Keratinocyte (primary cell): ENCODE results near the gene PTRHD1. TPM values are rescaled to one million over a fixed set of nuclear protein-coding genes. Genes with fewer than 3 reads are reported as not detected.

Source experiments
- DNase-seq: peaks from one replicate; pipeline ENCODE4 v3.0.0-alpha.2; 2011; ENCODE audit warnings: low read depth, missing footprints, low spot score
- FAIRE-seq: peaks from 2 replicates; lab custom pipeline; 2011; peaks lifted over from hg19 to GRCh38; lab: Jason Lieb, UNC
- H2AFZ ChIP-seq: 2 replicates; pipeline ENCODE4 v1.6.0; 2012; ENCODE audit warnings: low read length, control low read depth, inconsistent platforms; ENCODE audit not compliant: control insufficient read depth
- H3K27ac ChIP-seq: 2 replicates; pipeline ENCODE4 v1.5.1; 2011; ENCODE audit warnings: low read length; ENCODE audit not compliant: control insufficient read depth, insufficient read depth
- H3K27me3 ChIP-seq: 3 replicates; pipeline ENCODE4 v1.6.0; 2011; ENCODE audit warnings: low read length; ENCODE audit not compliant: control insufficient read depth, insufficient read depth; ENCODE audit errors: extremely low read depth
- H3K36me3 ChIP-seq, 2 experiments: 2 replicates in 1 of 2; 3 replicates in 1 of 2; pipeline ENCODE4 v1.5.1; 2011; ENCODE audit warnings: low read length in 2 of 2, mild to moderate bottlenecking in 1 of 2; ENCODE audit not compliant: control insufficient read depth in 2 of 2, insufficient read depth in 2 of 2; ENCODE audit errors: extremely low read depth in 1 of 2
- H3K4me1 ChIP-seq: 3 replicates; pipeline ENCODE4 v1.5.1; 2011; ENCODE audit warnings: low read length; ENCODE audit not compliant: control insufficient read depth, insufficient read depth; ENCODE audit errors: extremely low read depth
- H3K4me2 ChIP-seq: 3 replicates; pipeline ENCODE4 v1.6.0; 2011; ENCODE audit warnings: low read depth, low read length; ENCODE audit not compliant: control insufficient read depth, insufficient read depth; ENCODE audit errors: extremely low read depth
- H3K4me3 ChIP-seq, 3 experiments: fragments of 200-600 bp in 1 of 3; sonication (generic) in 1 of 3; 2 replicates in 2 of 3; 3 replicates in 1 of 3; pipeline ENCODE4 v1.5.1; 2011 to 2016; ENCODE audit warnings: low read length in 3 of 3, mild to moderate bottlenecking in 3 of 3, control low read depth in 2 of 3, inconsistent platforms in 1 of 3, low read depth in 1 of 3, mixed read lengths in 1 of 3, mixed run types in 1 of 3, moderate library complexity in 1 of 3; ENCODE audit not compliant: control insufficient read depth in 2 of 3, insufficient read depth in 2 of 3; ENCODE audit errors: extremely low read depth in 1 of 3
- H3K79me2 ChIP-seq: 2 replicates; pipeline ENCODE4 v1.6.0; 2012; ENCODE audit warnings: low read length; ENCODE audit not compliant: control insufficient read depth, insufficient read depth
- H3K9ac ChIP-seq: 3 replicates; pipeline ENCODE4 v1.6.0; 2011; ENCODE audit warnings: low read length; ENCODE audit not compliant: control insufficient read depth, insufficient read depth; ENCODE audit errors: extremely low read depth
- H3K9me1 ChIP-seq: 3 replicates; pipeline ENCODE4 v1.6.0; 2011; ENCODE audit warnings: low read length; ENCODE audit not compliant: control insufficient read depth, insufficient read depth; ENCODE audit errors: extremely low read depth
- H3K9me3 ChIP-seq: 2 replicates; pipeline ENCODE4 v1.5.1; 2012; ENCODE audit warnings: low read depth, low read length; ENCODE audit not compliant: control insufficient read depth
- H4K20me1 ChIP-seq: 3 replicates; pipeline ENCODE4 v1.6.0; 2011; ENCODE audit warnings: low read length; ENCODE audit not compliant: control insufficient read depth, insufficient read depth; ENCODE audit errors: extremely low read depth
- CTCF ChIP-seq, 3 experiments: IDR thresholded peaks in 1 of 3; conservative IDR thresholded peaks in 1 of 3; optimal IDR thresholded peaks in 1 of 3; 2 replicates in 2 of 3; 3 replicates in 1 of 3; pipeline versions ENCODE3 to v1.5.1; 2011; ENCODE audit warnings: low read length in 3 of 3, mild to moderate bottlenecking in 3 of 3, moderate library complexity in 2 of 3, control low read depth in 1 of 3, inconsistent platforms in 1 of 3; ENCODE audit not compliant: insufficient read depth in 2 of 3; ENCODE audit errors: extremely low read depth in 1 of 3
- EZH2 ChIP-seq: IDR thresholded peaks from one replicate; pipeline ENCODE4 v1.6.1; 2012; ENCODE audit warnings: inconsistent platforms, mild to moderate bottlenecking, low read length, moderate library complexity
- dilution Hi-C: fragments of 300-500 bp; cut with MboI; formaldehyde crosslinking; loops from one replicate; pipeline ENCODE4 v1.7.0; 2020; ENCODE audit warnings: low sequenced_read_pairs; ENCODE audit not compliant: extremely low pct_ligation_motif_present
- polyA plus RNA-seq, 5 experiments: library from polyadenylated mRNA; depleted of rRNA in 3 of 5; stranded (reverse) in 3 of 5; stranded (forward) in 1 of 5; unstranded in 1 of 5; fragments of >200 nt; gene quantifications; 1 replicate in 1 of 5; 2 replicates in 3 of 5; 3 replicates in 1 of 5; pipeline versions ENCODE4 v1.2.1 to v1.2.3, GENCODE V29; 2011 to 2012; ENCODE audit warnings: missing spikeins in 2 of 5, low read depth in 1 of 5, low replicate concordance in 1 of 5

Gene PTRHD1
- polyA plus RNA-seq, 1 donor (not counting 4 experiments of a cell fraction or from before 2014, with no cell fraction given) = 36.9 TPM

- TF ChIP-seq EZH2 (no peak), CTCF (optimal IDR thresholded peaks at IDR 0.05 in 1 of 3, IDR thresholded peaks at IDR 0.05 in 1 of 3, conservative IDR thresholded peaks at IDR 0.05 in 1 of 3; ENCODE audit: extremely low read depth in 1 of 3, insufficient read depth in 2 of 3, low read length in 3 of 3) (no peak)
- no peak overlapping the region for H2AFZ ChIP-seq
- DNase-seq (no peak), FAIRE-seq (no peak)
- H3K4me2 ChIP-seq = no peak overlapping the region
- H3K9me3 ChIP-seq = no peaks in the 10 kb centered on the region
- no peaks in the 10 kb centered on the region for H3K9me1 ChIP-seq
- no peaks in the 10 kb centered on the region for H3K4me1 ChIP-seq
- no peaks in the 10 kb centered on the region for H3K79me2 ChIP-seq
- dilution Hi-C loops = no loop called here
- no peaks in the 10 kb centered on the region for H3K27me3 ChIP-seq
- H4K20me1 ChIP-seq = no peaks in the 10 kb centered on the region
- H3K4me3 ChIP-seq = no peak overlapping the region
- no peaks in the 10 kb centered on the region for H3K36me3 ChIP-seq
- no peak overlapping the region for H3K27ac ChIP-seq
- no peak overlapping the region for H3K9ac ChIP-seq
These were observed 36.4 kb downstream of the PTRHD1 start for GRCh38 chr2:24756789-24757188.

GRCh38 chr2:24754985-24755705 is 38.0 kb downstream of the PTRHD1 start:
- H3K4me1 ChIP-seq = no peaks in the 10 kb centered on the region
- no peaks in the 10 kb centered on the region for H3K9me1 ChIP-seq
- no peak overlapping the region for H3K4me2 ChIP-seq
- no peak overlapping the region for H3K4me3 ChIP-seq
- dilution Hi-C loops = no loop called here
- TF ChIP-seq EZH2 (no peak), CTCF (optimal IDR thresholded peaks at IDR 0.05 in 1 of 3, IDR thresholded peaks at IDR 0.05 in 1 of 3, conservative IDR thresholded peaks at IDR 0.05 in 1 of 3; ENCODE audit: extremely low read depth in 1 of 3, insufficient read depth in 2 of 3, low read length in 3 of 3) (no peak)
- H3K27ac ChIP-seq = no peak overlapping the region
- H3K9ac ChIP-seq = no peak overlapping the region
- DNase-seq = no peak
- FAIRE-seq = no peak
- no peaks in the 10 kb centered on the region for H4K20me1 ChIP-seq
- no peaks in the 10 kb centered on the region for H3K9me3 ChIP-seq
- H3K79me2 ChIP-seq = no peaks in the 10 kb centered on the region
- no peak overlapping the region for H2AFZ ChIP-seq
- H3K36me3 ChIP-seq = no peaks in the 10 kb centered on the region
- no peaks in the 10 kb centered on the region for H3K27me3 ChIP-seq
